CD1c-positive myeloid dendritic cell (primary cell): ENCODE data around the gene CEP68.
A peak's percentile ranks its signal among the peaks of the same experiment; 100 is the strongest.

Experiments used
- DNase-seq: peaks from one replicate; pipeline ENCODE4 v3.0.0-alpha.2; 2016; ENCODE audit errors: extremely low spot score

The CEP68 gene

DNA sequence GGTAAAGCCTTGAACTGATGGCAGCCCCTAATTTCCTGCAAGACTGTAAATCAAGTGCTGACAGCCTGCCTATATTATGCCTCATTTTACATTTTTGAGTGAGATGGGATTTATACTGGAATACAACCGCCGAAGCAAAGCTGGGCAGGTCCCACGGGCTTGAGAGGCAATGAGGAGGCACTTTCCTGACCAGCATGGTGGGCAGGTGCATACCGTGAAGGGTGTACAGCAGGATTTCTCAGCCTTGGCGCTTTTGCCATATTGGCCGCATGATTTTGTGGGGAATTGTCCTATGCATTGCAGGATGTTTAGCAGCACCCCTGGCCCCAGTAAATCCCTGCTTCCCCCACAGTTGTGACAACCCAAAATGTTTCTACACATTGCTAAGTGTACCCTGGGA, 22.8 kb downstream of the CEP68 start:
- DNase-seq, result no peak

DNA sequence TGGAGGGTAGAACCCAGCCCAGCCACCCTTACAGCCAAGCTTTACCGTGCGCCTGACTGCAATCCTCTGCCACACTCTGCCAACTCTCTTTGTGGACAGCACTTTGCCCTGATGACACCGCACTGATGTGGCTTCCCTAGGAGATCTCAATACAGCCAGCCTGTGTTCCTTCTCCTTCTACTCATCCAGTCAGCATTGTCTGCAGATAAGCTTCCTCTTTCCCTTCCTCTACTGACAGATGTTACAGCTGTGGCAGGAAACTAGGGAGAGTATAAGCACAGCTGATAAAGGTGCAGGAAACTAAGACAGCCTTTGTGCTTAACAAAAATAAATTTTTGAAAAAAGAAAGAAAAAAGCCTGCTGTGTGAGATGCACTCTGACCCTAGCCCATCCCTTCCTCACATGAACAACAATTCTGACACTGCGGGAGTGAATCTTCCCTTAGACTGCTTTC, 25.0 kb downstream of the CEP68 start:
- DNase-seq, result peak; percentile 52

DNA sequence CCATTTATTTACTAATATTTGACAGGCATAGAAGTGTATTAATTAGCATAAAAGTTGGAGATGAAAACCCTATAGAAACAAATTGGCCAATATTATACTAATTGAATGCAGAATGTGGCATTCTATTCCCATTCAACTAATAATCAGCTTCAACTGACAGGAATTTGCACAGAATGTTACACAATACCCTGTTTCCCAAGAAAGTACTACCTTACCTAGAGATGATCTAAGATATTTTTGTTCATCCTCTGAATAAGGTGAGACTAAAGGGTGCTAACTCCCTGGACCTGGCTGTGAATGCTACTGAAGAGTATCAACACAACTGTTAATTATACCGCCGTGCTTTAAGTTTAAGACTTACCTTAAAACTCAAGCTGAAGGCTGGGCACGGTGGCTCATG, 28.9 kb downstream of the CEP68 start:
- no peak for DNase-seq

DNA sequence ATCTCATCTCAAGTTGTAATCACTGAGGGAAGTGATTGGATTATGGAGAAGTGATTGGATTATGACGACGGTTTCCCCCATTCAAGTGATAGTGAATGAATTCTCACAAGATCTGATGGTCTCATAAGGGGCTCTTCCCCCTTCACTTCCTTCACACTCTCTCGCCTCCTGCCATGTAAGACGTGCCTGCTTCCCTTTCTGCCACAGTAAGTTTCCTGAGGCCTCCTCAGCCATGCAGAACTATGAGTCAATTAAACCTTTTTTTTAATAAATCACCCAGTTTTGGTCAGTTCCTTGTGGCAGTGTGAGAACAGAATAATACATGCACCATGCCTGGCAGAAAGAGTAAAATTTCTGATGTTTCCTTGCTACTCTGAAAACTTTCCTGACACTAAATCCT, 36.6 kb downstream of the CEP68 start:
- DNase-seq, result peak; percentile 18

DNA sequence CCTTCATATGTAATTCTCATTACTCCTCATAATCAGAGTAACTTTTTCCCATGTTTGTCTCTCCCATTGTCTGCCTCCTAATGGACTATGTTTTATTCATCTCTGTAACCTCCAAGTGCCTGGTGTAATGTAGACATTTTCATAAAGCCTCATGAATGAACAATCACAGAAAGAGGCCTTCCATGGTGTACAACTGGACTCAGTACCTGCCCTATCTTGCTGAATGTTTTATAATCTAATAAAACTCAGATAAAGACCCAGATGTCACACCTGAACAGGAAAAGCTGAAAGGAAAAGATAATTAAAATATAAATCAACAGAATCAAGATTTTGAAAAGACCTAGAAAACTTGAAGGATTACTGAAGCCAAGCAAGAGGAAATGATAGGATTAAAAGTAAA, 37.0 kb downstream of the CEP68 start:
- DNase-seq, result no peak

DNA sequence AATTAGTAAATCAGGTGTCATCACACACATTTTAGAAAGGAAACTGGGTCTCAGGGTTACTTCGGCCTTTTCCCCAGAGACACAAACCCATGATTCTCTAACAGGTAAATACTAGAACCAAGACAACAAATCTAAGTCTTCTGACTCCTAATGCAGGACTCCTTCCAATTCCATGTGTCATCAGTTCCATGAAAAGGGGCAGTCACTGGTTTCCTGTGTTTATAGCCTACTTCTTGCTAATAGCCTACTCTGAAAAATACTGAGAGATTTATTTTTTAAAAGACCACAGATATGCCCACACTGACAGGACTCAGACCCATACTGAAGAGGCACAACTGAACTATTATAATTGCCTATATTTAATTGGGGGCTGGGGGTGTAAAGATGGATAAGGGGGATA, 40.7 kb downstream of the CEP68 start:
- DNase-seq, result no peak

DNA sequence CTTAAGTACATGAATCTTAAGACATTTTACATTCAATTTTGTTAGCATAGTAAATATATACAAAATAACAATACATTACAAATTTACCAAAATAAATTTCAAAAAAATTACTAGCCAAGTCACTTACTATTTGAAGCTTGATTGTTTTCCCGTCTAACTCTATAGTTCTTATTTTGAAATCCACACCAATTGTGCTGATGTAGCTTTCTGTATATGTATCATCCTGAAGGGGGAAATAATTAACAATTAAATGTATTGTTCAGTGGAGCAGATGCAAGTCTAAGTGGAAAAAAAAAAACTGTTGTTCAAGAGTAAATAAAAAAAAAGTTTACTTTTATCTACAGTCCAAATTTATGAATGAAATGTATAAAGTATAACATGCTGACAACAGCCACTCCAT, 41.6 kb downstream of the CEP68 start:
- no peak for DNase-seq

DNA sequence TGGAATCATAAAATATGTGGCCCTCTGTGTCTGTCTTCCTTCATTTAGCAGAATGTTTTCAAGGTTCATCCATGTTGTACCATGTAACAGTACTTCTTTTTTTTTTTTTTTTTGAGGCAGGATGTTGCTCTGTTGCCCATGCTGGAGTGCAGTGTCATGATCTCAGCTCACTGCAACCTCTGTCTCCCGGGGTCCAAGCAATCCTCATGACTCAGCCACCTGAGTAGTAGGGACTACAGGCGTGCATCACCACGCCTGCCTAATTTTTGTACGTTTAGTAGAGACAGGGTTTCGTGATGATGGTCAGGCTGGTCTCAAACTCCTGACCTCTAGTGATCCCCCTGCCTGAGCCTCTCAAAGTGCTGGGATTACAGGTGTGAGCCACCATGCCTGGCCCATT, 42.5 kb downstream of the CEP68 start:
- no peak for DNase-seq

DNA sequence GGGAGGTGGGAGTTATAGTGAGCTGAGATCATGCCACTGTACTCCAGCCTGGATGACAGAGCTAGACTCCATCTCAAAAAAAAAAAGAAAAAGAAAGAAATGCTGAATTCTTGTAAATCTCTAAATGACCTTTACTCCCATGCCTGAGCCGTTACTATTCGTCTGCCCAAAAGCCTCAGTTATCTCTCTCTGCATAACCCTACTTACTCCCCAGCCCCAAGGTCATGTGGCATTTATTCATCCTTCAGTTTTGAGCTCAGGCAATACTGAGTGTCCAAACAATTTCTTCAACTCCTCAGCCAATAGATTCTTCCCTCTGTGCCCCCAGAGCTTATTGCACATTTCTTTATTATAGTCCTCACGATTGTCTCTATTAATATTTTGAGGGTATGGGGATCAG, 44.9 kb downstream of the CEP68 start:
- no peak for DNase-seq

DNA sequence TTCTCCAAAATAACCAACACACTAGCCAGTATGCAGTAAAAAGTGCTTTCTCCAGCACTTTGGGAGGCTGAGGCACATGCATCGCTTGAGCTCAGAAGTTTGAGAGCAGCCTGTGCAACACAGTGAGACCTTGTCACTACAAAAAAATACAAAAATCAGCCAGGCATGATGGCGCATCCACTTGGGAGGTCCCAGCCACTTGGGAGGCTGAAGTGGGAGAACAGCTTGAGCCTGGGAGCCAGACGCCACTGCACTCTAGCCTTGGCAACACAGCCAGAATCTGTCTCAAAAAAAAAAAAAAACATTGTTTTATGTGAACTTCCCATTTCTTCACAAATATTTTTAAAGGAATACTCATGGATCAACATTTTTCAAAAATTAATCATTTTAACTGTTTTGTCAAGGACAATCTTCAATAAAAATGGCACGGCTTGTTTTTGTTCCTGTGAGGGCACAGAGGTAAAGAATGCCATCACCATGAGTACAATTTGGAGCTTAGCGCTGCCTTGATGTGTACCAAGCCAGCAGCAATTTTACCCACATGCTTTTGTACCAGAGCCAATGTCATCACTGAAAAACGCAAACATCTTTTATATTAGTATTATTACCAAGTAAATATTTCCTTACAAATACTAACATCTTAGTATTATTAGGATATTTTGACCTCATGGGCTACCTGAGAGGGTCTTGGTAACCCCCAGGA, 46.9 kb downstream of the CEP68 start:
- no peak for DNase-seq

DNA sequence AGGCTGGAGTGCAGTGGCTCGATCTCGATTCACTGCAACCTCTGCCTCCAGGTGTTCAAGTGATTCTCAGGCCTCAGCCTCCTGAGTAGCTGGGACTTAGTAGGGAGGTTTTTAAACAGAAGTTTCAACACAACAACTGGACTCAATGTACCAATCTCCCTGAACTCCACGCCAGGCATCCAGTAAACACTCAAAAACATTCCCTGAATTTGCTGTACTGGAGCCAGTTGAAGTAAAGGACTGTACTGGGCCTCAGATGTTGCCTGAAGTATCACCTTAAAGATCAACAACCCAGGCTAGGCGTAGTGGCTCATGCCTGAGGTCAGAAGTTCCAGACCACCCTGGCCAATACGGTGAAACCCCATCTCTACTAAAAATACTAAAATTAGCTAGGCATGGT, 51.3 kb downstream of the CEP68 start:
- DNase-seq, result no peak

DNA sequence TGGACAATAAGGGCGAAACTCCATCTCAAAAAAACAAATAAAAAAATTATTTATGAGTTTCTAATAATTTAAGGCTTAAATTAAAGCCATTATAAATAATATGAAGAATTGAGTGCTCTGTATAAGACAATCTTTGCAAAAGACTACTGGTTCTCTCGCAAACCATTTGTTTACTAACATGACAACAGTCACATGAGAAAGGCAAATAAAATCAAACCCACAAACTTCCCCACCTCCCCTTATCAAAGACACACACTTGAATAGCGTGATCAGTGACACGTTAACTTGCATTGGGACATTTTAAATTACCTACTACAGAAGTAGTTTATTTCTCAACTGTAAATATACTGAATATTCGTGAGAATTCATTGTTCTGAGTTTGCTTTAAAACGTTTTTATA, 52.6 kb downstream of the CEP68 start:
- DNase-seq, result no peak

DNA sequence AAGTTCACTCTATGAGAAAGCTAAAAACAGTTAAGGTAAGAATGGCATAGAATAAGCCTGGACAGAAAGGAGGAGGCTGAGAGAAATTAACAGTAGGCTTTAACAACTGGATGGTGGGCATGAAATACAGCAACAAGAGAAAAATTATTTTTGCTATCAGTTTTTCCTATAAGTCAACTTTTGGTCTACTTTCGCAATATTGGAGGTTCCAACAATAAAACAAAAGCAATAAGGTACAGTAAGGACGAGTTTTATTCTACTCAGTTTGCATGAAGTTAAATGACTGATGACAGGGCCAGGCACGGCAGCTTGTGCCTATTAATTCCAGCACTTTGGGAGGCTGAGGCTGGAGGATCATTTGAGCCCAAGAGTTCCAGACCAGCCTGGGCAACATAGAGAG, 56.4 kb downstream of the CEP68 start:
- no peak for DNase-seq

DNA sequence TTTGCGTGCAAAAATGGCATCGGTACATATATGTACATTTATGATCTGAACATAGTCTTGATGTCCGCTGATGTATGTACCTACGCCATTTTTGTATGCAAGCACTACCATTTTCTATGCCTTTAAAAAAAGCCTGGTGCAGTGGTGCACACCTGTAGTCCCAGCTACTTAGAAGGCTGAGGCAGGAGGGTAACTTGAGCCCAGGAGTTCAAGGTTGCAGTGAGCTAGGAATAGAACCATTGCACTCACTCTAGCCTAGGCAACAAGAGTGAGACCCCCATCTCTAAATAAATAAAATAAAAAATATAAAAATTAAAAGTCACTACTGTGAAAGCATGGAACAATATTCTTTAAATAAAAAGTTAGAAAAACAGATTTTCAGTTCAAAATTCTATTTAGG, 57.0 kb downstream of the CEP68 start:
- no peak for DNase-seq

DNA sequence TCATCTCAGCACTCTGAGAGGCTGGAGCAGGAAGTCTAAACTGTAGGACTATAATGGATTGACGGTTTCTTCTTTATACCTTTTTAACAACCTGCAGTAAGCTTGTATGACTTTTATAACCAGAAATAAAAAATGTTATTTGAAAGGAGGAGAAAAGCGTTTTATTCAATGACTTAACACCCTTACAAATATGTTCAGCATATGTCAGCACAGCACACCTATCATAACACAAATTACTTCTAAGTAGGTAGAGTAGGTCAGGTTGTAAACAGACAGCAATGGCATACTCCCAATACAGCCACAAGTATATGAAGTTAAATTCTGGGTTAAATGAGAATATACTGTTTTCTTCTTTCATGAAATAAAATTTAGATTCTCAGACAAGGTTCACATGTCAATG, 57.6 kb downstream of the CEP68 start:
- DNase-seq, result no peak

DNA sequence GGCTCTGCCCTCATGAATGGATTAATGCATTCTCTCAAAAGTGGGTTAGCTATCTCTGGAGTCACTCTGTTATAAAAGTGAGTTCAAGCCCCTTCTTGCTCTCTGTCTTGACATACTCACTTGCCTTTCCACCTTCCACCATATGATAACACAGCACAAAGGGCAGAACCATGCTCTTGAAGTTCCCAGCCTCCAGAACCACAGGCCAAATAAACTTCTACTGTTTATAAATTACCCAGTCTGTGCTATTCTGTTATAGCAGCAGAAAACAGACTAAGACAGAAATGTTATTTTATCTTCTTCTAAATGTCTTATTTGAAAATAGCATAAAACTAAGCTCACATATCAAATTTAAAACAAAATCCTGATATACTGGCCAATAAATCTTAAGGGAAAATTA, 58.7 kb downstream of the CEP68 start:
- DNase-seq, result no peak

DNA sequence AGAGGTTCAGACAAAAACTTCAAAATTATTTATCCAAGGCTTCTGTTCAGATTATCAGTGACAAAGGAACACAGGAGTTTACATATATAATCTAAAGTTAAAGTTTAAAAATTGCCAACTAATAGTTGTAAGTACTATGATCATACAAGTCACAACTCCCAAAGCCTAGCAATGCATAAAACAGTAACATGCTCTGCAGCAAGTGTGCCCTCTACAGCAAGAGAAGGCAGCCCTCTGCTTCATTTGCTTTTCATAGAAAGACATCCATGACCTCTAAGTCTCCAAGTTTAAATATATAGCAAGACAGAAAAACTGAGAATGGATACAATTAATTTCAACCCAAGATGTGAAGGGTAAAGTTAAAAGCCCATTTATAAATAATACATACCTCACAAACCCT, 60.4 kb downstream of the CEP68 start:
- DNase-seq, result no peak

DNA sequence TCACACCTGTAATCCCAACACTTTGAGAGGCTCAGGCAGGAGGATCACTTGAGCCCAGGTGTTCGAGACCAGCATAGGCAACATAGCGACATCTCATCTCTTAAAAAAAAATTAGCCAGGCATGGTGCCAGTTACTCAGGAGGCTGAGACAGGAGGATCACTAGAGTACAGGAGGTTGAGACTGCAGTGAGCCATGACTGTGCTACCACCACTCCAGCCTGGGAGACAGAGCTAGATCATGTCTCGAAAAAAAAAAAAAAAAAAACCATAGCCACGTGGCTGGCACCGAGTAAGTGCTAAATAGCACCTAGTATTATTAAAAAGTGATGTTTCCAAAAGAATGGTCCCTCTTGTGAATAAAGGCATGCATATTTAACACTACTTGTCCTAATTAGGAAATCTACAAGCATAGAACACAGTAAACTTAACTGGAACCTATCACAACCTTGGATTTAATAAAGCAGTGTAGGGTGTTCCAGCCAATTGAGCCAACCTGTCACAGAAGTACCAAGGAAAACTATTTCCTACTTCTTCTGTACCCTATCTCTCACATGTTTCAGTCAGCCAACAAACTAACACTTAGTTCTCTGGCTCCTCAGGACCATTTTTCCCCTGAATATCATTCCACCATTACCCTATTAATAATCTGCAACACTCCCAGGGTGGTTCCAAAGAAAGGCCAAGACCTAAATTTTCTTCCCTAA, 64.9 kb downstream of the CEP68 start:
- DNase-seq, result no peak

DNA sequence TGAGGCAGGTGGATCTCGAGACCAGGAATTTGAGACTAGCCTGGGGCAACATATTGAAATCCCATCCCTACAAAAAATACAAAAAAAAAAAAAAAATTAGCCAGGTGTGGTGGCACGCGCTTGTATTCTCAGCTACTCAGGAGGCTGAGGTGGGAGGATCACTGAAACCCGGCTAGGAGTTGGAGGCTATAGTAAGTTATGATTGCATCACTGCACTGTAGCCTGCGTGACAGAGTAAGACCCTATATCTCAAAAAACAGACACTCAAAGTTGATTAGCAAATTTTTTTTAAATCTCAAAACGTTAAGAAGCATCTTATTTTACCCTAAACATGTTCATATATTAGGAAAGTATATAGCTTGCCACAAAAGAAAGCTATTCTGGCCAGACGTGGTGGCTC, 66.1 kb downstream of the CEP68 start:
- DNase-seq, result no peak

DNA sequence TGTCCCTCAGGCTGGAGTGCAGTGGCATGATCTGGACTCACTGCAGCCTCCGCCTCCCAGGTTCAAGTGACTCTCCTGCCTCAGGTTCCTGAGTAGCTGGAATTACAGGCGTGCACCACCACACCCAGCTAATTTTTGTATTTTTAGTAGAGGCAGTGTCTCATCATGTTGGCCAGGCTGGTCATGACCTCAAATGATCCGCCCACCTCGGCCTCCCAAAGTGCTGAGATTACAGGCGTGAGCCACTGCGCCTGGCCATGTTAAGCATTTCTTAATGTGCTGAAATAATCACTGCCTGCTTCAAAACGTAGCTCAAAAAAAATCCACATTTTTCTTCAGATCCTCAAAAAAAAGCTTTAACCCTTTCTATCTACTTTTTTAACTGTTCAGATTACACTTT, 69.2 kb downstream of the CEP68 start:
- DNase-seq, result peak; percentile 70

DNA sequence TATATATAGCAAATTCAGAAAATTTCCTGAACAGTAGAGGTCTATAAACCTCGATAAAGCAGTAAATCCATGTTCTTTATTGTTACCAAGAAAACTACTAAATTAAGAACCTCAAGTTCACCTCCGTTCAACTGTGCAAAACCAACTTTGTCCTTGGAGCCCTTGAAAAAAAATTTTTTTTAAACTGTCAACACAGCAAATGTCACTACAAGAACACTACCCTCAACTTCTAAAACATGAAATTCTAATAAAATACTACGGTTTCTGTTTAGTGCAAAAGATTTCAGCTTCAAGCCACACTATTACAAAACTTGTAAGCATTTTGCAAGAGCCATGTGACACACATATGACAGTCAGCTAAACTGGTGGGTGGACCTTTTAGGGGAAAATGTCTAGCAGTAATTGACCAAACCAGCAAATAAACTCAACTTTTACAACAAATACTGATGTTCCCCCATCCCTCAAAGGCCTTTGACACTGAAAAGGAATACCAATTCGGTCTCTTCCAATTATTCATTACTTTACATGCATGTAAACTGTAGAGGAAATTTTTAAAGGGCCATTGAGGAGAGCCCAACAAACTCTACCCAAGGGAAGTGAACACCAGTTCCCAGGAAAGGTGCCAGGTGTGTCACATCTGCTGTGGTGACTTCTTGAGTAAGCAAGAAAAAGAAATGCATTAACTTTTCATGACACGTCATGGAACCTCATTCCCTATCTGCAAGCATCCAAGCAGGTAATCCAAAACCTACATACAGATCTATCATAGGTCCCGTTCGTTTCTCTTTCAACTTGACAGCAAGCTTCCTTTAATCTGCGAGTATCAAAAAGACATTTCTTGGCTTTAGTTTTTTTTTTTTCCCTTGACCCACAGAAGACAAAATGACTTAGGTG, 72.3 kb downstream of the CEP68 start:
- peak; percentile 92 for DNase-seq

DNA sequence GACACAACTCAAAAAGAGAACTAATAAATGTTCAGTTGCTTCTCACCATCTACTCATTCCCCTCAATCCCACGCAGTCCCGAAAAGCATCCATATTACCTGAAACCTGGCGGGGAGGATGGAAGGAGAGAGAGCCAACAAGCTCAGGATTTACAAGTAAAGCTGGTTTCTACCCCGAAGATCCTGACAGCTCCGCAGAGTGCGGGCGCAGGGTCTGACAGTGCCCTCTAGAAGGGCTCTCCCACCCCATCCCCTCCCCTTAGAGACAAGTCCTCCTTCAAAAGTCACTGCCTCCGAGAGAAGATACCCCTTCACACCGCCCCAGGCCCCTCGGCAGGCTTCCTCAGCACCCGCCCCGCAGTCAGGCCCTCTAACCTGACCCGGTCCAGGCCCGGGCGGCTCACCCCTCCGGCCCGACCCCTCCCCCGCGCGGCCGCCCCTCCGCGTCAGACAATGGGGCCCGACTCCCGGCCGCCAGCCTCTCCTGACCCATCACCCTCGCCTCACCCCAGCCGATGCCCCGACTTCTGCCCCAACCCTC, 73.1 kb downstream of the CEP68 start:
- DNase-seq, result peak; percentile 38
